Large intestine (tissue), 3 donors: Measurements from ENCODE around the gene PRKCG. TPM values are rescaled to one million over a fixed set of nuclear protein-coding genes. Genes with fewer than 3 reads are reported as not detected.

Experiments
- DNase-seq, 2 donors: peaks; one replicate each; pipeline versions ENCODE4 v3.0.0 to v3.0.0-alpha.2; 2013
- H3K27ac ChIP-seq: one replicate; pipeline ENCODE4 v1.5.1; 2013; ENCODE audit warnings: low read length
- H3K27me3 ChIP-seq: 2 replicates; pipeline ENCODE4 v1.6.1; 2013; ENCODE audit warnings: low read length; ENCODE audit not compliant: control insufficient read depth, insufficient read depth
- H3K36me3 ChIP-seq: 2 replicates; pipeline ENCODE4 v1.6.1; 2013; ENCODE audit warnings: low read length; ENCODE audit not compliant: control insufficient read depth, insufficient read depth
- H3K4me1 ChIP-seq: one replicate; pipeline ENCODE4 v1.6.1; 2013; ENCODE audit warnings: low read length; ENCODE audit not compliant: control insufficient read depth, insufficient read depth
- H3K4me3 ChIP-seq: one replicate; pipeline ENCODE4 v1.5.1; 2013; ENCODE audit warnings: low read length
- H3K9me3 ChIP-seq: one replicate; pipeline ENCODE4 v1.6.1; 2013; ENCODE audit warnings: mild to moderate bottlenecking, low read depth, low read length, moderate library complexity; ENCODE audit not compliant: control insufficient read depth
- WGBS: methylation state at CpG from one replicate; pipeline ENCODE4 v1.1.5; 2013; ENCODE audit warnings: low lambda C conversion rate; ENCODE audit not compliant: insufficient coverage; 5-methylcytosine and 5-hydroxymethylcytosine counted together
- polyA plus RNA-seq: library from polyadenylated mRNA; unstranded; fragments of 120-200 nt; gene quantifications from one replicate; pipeline ENCODE4 v1.2.1, GENCODE V29; 2013

The PRKCG gene
- polyA plus RNA-seq, 1 donor: 0.67 TPM

- H3K4me1 ChIP-seq: peaks cover 15% of the 10 kb centered on the region
- no peak for DNase-seq
- H3K27me3 ChIP-seq: no peaks in the 10 kb centered on the region
- H3K27ac ChIP-seq: no peak overlapping the region
- peaks cover 20% of the 10 kb centered on the region for H3K36me3 ChIP-seq
- no peak overlapping the region for H3K4me3 ChIP-seq
- no peaks in the 10 kb centered on the region for H3K9me3 ChIP-seq
- 40% methylated on average over 1 of the region's 6 CpGs for WGBS
Measured at GRCh38 chr19:53872762-53873161, 9.2 kb upstream of the PRKCG start.

- H3K27me3 ChIP-seq: no peaks in the 10 kb centered on the region
- H3K36me3 ChIP-seq: peaks cover 20% of the 10 kb centered on the region
- no peak overlapping the region for H3K27ac ChIP-seq
- no peak for DNase-seq
- WGBS: 88% methylated on average over 4 of the region's 51 CpGs
- H3K4me3 ChIP-seq: no peak overlapping the region
- peaks cover 7% of the 10 kb centered on the region for H3K4me1 ChIP-seq
- H3K9me3 ChIP-seq: no peaks in the 10 kb centered on the region
Measured at GRCh38 chr19:53873773-53874605, 8.0 kb upstream of the PRKCG start.

GRCh38 chr19:53874606-53874990 lies 7.4 kb upstream of the PRKCG start:
- DNase-seq: no peak
- H3K36me3 ChIP-seq: peaks cover 20% of the 10 kb centered on the region
- H3K4me1 ChIP-seq: peaks cover 9% of the 10 kb centered on the region
- peaks cover 2% of the 10 kb centered on the region for H3K27me3 ChIP-seq
- WGBS: no CpG with 5 or more reads among the region's 6 CpGs
- no peak overlapping the region for H3K27ac ChIP-seq
- no peaks in the 10 kb centered on the region for H3K9me3 ChIP-seq
- H3K4me3 ChIP-seq: no peak overlapping the region

GRCh38 chr19:53875602-53876325 lies 6.2 kb upstream of the PRKCG start:
- no peak for DNase-seq
- H3K27ac ChIP-seq: no peak overlapping the region
- H3K27me3 ChIP-seq: peaks cover 12% of the 10 kb centered on the region
- WGBS: no CpG with 5 or more reads among the region's 17 CpGs
- peaks cover 20% of the 10 kb centered on the region for H3K36me3 ChIP-seq
- H3K4me1 ChIP-seq: peaks cover 6% of the 10 kb centered on the region
- H3K9me3 ChIP-seq: no peaks in the 10 kb centered on the region
- no peak overlapping the region for H3K4me3 ChIP-seq

- H3K4me1 ChIP-seq: peaks cover 11% of the 10 kb centered on the region
- no peak overlapping the region for H3K4me3 ChIP-seq
- no CpG with 5 or more reads among the region's 6 CpGs for WGBS
- no peak for DNase-seq
- no peaks in the 10 kb centered on the region for H3K9me3 ChIP-seq
- H3K27ac ChIP-seq: no peak overlapping the region
- H3K36me3 ChIP-seq: peaks cover 20% of the 10 kb centered on the region
- H3K27me3 ChIP-seq: peaks cover 22% of the 10 kb centered on the region
Measured at GRCh38 chr19:53876651-53877224, 5.3 kb upstream of the PRKCG start.

GRCh38 chr19:53877361-53877766 lies 4.6 kb upstream of the PRKCG start:
- Histone ChIP-seq H3K27ac (no peak overlapping the region), H3K27me3 (peaks cover 28% of the 10 kb centered on the region), H3K4me3 (no peak overlapping the region), H3K4me1 (peaks cover 14% of the 10 kb centered on the region), H3K9me3 (no peaks in the 10 kb centered on the region), H3K36me3 (peaks cover 20% of the 10 kb centered on the region)
- 90% methylated on average over 2 of the region's 10 CpGs for WGBS
- DNase-seq: no peak

GRCh38 chr19:53878776-53879139 lies 3.2 kb upstream of the PRKCG start:
- no peak for DNase-seq
- Histone ChIP-seq H3K27me3 (peaks cover 41% of the 10 kb centered on the region), H3K36me3 (peaks cover 11% of the 10 kb centered on the region), H3K4me1 (peaks cover 14% of the 10 kb centered on the region), H3K9me3 (no peaks in the 10 kb centered on the region), H3K27ac (no peak overlapping the region), H3K4me3 (peak overlapping the region; percentile 43)
- WGBS: 42% methylated on average over 2 of the region's 12 CpGs

GRCh38 chr19:53879140-53880081 lies 2.6 kb upstream of the PRKCG start:
- Histone ChIP-seq H3K36me3 (peaks cover 4% of the 10 kb centered on the region), H3K9me3 (no peaks in the 10 kb centered on the region), H3K4me3 (peak overlapping the region; percentile 43), H3K4me1 (peaks cover 14% of the 10 kb centered on the region), H3K27me3 (peaks cover 48% of the 10 kb centered on the region), H3K27ac (no peak overlapping the region)
- 0% methylated on average over 3 of the region's 51 CpGs for WGBS
- DNase-seq: peak; percentile 88 to 89

- H3K27me3 ChIP-seq: peaks cover 57% of the 10 kb centered on the region
- H3K27ac ChIP-seq: no peak overlapping the region
- 39% methylated on average over 4 of the region's 6 CpGs for WGBS
- H3K4me3 ChIP-seq: no peak overlapping the region
- no peaks in the 10 kb centered on the region for H3K9me3 ChIP-seq
- no peaks in the 10 kb centered on the region for H3K36me3 ChIP-seq
- DNase-seq: no peak
- H3K4me1 ChIP-seq: peaks cover 12% of the 10 kb centered on the region
Measured at GRCh38 chr19:53880711-53881481, 1.1 kb upstream of the PRKCG start.
